ENCODE measurements around the gene FCRLB.
"Not testable (repeated sequence)": the region's sequence is repeated elsewhere in the genome, so short reads cannot be mapped to it uniquely, and the experiment has no call there.

FCRLB gene

DNA sequence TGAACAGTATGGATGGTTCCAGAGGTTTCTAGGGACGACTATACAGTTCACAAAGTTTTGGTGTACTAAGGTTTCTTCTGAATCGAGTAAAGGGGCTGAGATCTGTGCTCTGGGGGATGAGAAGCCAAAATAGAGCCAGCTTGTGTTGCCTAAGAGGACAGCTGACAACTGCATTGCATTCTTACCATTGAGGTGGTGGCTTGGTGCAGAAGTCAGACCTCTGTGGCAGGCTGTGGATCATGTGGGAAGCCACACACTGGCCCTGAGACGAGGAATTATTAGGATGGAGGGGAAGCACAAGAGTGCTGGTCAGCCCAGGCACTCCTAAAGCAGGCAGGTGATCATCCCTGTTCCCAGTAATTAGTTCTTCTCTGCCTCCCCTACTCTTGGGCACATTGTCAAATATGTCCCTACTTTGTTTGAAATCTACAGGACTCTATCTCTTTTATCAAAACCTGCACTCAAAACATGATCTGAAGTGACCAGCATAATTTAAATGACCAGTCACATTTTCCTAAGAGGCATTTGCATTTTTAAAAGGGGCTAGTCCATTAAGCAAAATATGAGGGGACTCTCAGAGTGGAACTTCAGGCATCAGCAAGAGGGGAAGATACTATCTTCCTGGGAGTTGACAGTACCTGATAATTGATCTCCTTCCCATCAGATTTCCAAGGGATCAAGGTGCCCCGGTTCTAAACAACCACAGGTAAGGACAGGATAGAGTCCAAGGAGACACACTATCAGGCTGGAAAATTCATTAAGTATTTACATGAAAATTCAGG lies at the start of gene FCRLB:
Gene FCRLB (plus strand): TSS at position 589 of the 782 bp plus-strand sequence. CDS start 1,129 bp downstream, outside the sequence.
- no peak for DNase-seq

DNA sequence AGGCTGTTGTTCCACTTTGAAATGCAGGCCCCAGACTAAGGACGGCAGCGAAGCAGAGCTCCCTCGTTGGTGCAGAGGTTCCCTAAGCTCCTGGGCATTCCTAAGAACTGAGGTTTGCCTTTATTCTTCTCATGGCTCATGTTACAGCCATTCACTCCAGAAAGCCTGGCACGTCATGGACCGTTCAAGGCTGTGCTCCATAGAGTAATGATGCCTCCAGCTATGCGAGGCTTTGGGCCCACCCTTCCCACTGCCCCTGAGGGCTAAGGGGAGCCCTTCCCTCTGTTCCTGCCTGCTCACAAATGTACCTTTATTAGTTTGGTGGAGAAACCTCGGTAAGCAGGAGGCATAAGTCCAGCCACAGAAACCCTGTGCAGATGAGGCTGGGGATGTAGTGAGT lies 47.9 kb upstream of the FCRLB start:
- DNase-seq: not testable (repeated sequence)

GRCh38 chr1:161674447-161674846 lies 46.9 kb upstream of the FCRLB start:
- DNase-seq: not testable (repeated sequence)

DNA sequence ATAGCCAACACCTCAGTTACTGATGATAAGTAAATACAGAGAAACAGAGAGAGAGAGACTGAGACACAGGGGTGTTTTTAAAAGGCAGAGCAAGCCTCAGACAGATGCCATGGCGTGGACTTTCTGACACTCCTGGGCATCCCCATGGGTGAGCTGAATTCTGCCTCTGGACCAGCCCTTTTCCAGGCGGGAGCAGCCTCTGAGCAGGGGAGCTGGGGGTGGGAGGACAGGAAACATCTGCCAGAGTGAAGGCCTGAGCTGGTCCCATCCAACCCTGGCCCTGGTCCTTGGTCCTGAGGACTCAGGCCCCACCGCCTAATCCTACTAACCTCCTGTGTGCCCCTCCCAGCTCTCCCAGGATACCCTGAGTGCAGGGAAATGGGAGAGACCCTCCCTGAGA lies 46.4 kb upstream of the FCRLB start:
- not testable (repeated sequence) for DNase-seq

- DNase-seq: no peak
Observed at GRCh38 chr1:161676441-161676840, 44.9 kb upstream of the FCRLB start.

DNA sequence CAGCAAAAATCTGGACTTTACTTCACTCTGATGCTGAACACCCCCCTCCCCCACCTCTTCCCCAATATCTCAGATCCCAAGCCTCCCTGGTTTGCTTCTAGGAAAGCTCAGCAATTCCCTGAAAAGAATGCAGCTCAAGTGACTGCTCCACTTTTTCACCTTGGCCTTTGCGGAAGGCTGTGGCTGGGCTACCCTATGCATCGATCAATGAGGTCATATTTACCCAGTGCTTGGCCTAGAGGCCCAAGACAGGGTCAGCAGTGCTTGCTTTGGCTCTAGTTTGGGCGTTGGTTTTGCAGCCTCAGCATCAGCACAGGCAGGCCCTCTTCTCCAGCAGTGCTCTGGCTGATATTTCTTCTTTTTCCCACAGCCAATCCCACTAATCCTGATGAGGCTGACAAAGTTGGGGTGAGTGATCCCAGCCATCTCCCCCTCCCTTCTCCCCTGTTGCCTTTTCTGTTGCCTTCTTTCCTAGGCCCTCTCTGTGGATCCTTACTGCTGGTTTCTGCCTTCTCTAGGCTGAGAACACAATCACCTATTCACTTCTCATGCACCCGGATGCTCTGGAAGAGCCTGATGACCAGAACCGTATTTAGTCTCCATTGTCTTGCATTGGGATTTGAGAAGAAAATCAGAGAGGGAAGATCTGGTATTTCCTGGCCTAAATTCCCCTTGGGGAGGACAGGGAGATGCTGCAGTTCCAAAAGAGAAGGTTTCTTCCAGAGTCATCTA lies 44.2 kb upstream of the FCRLB start:
- DNase-seq: no peak

DNA sequence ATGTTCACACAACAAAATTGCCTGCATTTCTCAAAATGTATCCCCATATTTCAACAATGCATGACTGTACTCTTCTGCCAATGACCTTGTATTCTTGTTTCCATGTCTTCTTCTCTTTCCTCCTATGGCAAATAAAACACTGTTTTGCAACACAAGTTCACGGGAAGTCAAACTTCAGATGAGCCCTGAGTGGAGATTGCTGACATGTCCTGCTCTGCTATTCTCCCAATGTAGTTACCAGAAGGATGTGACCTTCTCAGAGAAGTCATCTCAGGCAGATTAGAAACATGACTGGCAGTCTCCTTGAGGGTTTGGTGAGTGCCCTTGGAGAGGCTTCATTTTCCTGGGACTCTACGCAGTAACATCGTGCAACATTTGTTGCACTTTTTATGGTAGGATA lies 42.8 kb upstream of the FCRLB start:
- no peak for DNase-seq

- DNase-seq: no peak
Observed at GRCh38 chr1:161681879-161682278, 39.5 kb upstream of the FCRLB start.

- DNase-seq: no peak
Observed at GRCh38 chr1:161688946-161689345, 32.4 kb upstream of the FCRLB start.

GRCh38 chr1:161691846-161692245 lies 29.5 kb upstream of the FCRLB start:
- no peak for DNase-seq

DNA sequence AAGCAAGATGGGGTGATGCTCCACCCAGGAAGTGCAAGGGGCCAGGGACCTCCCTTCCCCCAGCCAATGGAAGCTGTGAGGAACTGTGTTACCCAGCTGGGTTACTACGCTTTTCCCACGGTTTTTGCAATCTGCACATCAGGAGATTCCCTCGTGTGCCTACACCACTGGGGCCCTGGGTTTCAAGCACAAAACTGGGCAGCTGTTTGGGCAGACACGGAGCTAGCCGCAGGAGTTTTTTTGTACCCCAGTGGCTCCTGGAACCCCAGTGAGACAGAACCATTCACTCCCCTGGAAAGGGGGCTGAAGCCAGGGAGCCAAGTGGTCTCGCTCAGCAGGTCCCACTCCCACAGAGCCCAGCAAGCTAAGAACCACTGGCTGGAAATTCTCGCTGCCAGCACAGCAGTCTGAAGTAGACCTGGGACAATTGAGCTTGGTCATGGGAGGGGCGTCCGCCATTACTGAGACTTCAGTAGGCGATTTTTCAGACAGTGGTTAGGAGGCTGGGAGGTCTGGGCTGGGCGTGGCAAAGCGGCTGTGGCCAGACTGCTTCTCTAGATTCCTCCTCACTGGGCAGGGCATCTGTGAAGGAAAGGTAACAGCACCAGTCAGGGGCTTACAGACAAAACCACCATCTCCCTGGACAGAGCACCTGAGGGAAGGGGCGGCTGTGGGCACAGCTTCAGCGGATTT lies 28.2 kb upstream of the FCRLB start:
- DNase-seq: not testable (repeated sequence)

GRCh38 chr1:161698302-161698701 lies 23.0 kb upstream of the FCRLB start:
- DNase-seq: not testable (repeated sequence)

DNA sequence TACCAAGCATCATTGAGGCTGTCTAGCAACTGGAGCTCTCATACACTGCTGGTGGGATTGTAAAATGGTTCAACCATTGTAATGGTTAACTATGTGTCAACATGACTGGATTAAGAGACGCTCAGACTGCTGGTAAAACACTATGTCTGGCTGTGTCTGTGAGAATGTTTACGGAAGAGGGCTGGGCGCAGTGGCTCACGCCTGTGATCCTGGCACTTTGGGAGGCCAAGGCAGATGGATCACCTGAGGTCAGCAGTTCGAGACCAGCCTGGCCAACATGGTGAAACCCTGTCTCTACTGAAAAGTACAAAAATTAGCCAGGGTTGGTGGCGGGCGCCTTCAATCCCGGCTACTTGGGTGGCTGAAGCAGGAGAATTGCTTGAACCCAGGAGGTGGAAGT lies 19.1 kb upstream of the FCRLB start:
- DNase-seq: no peak

GRCh38 chr1:161705537-161705936 lies 15.8 kb upstream of the FCRLB start:
- no peak for DNase-seq

DNA sequence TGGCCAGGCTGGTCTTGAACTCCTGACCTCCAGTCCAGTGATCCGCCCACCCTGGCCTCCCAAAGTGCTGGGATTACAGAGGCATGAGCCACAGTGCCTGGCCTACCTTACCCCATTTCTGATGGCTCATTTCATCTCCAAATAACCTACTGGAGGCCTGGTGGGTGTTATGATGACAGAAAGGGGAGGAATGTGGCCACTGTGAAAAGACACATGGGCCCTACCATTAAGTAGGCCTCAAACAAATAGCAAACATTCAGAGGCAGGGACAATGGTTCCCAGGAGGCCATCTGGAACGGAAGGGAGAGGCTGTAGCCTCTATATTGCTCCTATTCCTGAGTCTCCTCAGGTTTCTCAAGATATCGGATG lies 15.2 kb upstream of the FCRLB start:
- no peak for DNase-seq

- no peak for DNase-seq
Observed at GRCh38 chr1:161706482-161707347, 14.6 kb upstream of the FCRLB start, which contains the start of gene FCRLA. Gene FCRLA, plus strand, starts transcription at chr1:161707229. Its CDS starts 36 bp downstream, at chr1:161707265.

DNA sequence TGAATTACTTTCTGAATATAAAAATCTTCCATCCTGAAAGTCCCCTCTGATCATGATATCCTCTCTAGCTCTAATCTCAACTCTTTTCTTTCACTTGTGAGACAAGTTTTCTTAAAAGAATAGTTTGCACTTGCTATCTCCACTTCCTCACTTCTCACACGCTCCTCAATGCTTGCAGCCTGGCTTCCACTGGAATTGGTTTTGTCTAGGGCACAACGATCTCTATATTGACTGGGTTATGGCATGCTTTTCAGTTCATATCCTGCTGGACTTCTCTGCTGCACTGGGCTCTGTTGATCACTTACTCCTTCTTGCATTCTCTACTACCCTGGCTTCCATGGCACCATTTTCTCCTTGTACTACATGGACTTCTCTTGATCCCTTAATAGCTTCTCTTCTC lies 13.8 kb upstream of the FCRLB start:
- no peak for DNase-seq

DNA sequence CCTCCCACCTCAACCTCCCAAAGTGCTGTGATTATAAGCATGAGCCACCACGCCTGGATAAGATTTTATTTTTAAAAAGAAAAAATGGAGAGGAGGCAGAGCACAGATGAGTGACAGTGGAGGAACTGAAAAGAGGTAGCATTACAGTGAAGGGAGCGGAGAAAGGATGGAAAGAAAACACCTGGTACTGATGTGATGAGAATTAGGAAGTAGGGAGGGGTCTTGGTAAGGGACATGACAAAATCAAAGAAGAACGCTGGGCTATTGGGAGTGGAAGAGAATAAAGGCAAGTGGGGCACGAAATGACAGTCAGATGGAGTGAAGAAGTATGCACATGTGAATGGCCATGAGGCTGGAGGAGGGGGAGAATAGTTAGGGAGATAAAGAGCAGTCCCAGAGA lies 12.0 kb upstream of the FCRLB start:
- no peak for DNase-seq

GRCh38 chr1:161710560-161710959 lies 10.8 kb upstream of the FCRLB start:
- no peak for DNase-seq

- no peak for DNase-seq
Observed at GRCh38 chr1:161718559-161719324, 2.6 kb upstream of the FCRLB start.

DNA sequence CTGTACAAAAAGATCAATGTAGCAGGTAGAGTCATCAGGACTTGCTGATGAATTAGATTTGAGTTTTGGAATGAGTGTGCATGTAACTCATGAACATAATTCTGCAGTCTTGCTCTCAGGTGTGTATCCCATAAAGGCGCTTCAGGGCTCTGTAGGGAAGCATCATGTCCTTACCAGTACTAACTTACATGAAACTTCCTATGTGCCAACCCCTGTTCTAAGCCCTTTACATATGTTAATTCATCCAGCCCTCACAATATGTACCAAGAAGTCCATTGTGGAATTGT lies 2.1 kb upstream of the FCRLB start:
- no peak for DNase-seq

DNA sequence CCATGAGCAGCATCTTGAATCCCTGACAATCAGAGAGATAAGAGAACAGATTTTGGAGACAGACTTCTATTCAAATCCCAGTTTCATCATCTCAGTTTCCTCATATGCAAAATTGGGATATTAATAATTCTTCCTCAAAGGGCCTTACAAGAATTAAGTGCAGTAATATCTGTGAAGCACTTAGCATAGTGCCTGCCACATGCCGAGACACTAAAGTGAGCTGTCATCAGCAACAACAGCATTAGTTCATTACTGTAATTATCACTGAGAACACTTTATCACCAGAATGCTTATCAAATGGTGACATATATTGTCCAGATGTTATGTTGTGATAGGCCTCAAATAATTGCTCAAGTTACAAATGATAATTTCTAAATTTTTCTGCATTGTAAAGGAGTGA lies 922 bp upstream of the FCRLB start:
- no peak for DNase-seq

All from stimulated activated CD4-positive, alpha-beta T cell treated with anti-CD3 and anti-CD28 coated beads, Interleukin-4, amount 100 ng/mL, for 1 hour (primary cell).